ENCODE measurements around the gene IRF9.

The IRF9 gene

GRCh38 chr14:24172261-24172860, 11.3 kb downstream of the IRF9 start:
- no peak for DNase-seq (ENCODE audit: extremely low spot score, insufficient read length, low read depth)
- FAIRE-seq, result no peak

GRCh38 chr14:24172871-24173281, 11.8 kb downstream of the IRF9 start:
- FAIRE-seq (no peak), DNase-seq (ENCODE audit: extremely low spot score, insufficient read length, low read depth) (no peak)

GRCh38 chr14:24176599-24176998, 15.5 kb downstream of the IRF9 start:
- no peak for FAIRE-seq
- DNase-seq (ENCODE audit: extremely low spot score, insufficient read length, low read depth), result no peak

- DNase-seq (ENCODE audit: extremely low spot score, insufficient read length, low read depth) (no peak), FAIRE-seq (no peak)
These were observed 16.2 kb downstream of the IRF9 start for GRCh38 chr14:24177041-24177825.

- DNase-seq (ENCODE audit: extremely low spot score, insufficient read length, low read depth), result no peak
- FAIRE-seq, result no peak
These were observed 16.8 kb downstream of the IRF9 start for GRCh38 chr14:24177891-24178290.

- FAIRE-seq (no peak), DNase-seq (ENCODE audit: extremely low spot score, insufficient read length, low read depth) (no peak)
These were observed 17.5 kb downstream of the IRF9 start for GRCh38 chr14:24178399-24179178.

- FAIRE-seq, result no peak
- no peak for DNase-seq (ENCODE audit: extremely low spot score, insufficient read length, low read depth)
These were observed 18.4 kb downstream of the IRF9 start for GRCh38 chr14:24179294-24179960.

- no peak for FAIRE-seq
- no peak for DNase-seq (ENCODE audit: extremely low spot score, insufficient read length, low read depth)
These were observed 19.1 kb downstream of the IRF9 start for GRCh38 chr14:24179961-24180796.

GRCh38 chr14:24181371-24182077, 20.5 kb downstream of the IRF9 start:
- no peak for FAIRE-seq
- DNase-seq (ENCODE audit: extremely low spot score, insufficient read length, low read depth), result no peak

- DNase-seq (ENCODE audit: extremely low spot score, insufficient read length, low read depth), result no peak
- no peak for FAIRE-seq
These were observed 21.2 kb downstream of the IRF9 start for GRCh38 chr14:24182110-24182882.

- no peak for FAIRE-seq
These were observed 22.0 kb downstream of the IRF9 start for GRCh38 chr14:24183014-24183481.

GRCh38 chr14:24184104-24184970, 23.3 kb downstream of the IRF9 start:
- no peak for FAIRE-seq
- no peak for DNase-seq (ENCODE audit: extremely low spot score, insufficient read length, low read depth)

More at GRCh38 chr14:24183014-24183481, 22.0 kb downstream of the IRF9 start:
- DNase-seq (ENCODE audit: extremely low spot score, insufficient read length, low read depth), result no peak

GRCh38 chr14:24185026-24185425, 24.0 kb downstream of the IRF9 start:
- FAIRE-seq, result no peak
- no peak for DNase-seq (ENCODE audit: extremely low spot score, insufficient read length, low read depth)

- no peak for FAIRE-seq
These were observed 24.7 kb downstream of the IRF9 start for GRCh38 chr14:24185741-24186140.

GRCh38 chr14:24186831-24187538, 25.9 kb downstream of the IRF9 start:
- DNase-seq (ENCODE audit: extremely low spot score, insufficient read length, low read depth), result no peak

More at GRCh38 chr14:24185741-24186140, 24.7 kb downstream of the IRF9 start:
- DNase-seq (ENCODE audit: extremely low spot score, insufficient read length, low read depth), result no peak

GRCh38 chr14:24187539-24187915, 26.5 kb downstream of the IRF9 start:
- no peak for DNase-seq (ENCODE audit: extremely low spot score, insufficient read length, low read depth)
- FAIRE-seq, result no peak

More at GRCh38 chr14:24186831-24187538, 25.9 kb downstream of the IRF9 start:
- no peak for FAIRE-seq

Measured in GM18507 (cell line).